ENCODE measurements around the gene PRTN3. TPM values are rescaled to one million over a fixed set of nuclear protein-coding genes. Genes with fewer than 3 reads are reported as not detected.

PRTN3 gene
- total RNA-seq, 1 donor from 2014 or later, result not detected

- Mint-ChIP-seq H3K4me1 (ENCODE audit: low read depth, unreplicated experiment) (no peaks in the 10 kb centered on the region), H3K9me3 (ENCODE audit: unreplicated experiment) (peaks cover 3% of the 10 kb centered on the region), H3K27ac (ENCODE audit: unreplicated experiment) (no peak overlapping the region), H3K36me3 (ENCODE audit: unreplicated experiment) (peaks cover 4% of the 10 kb centered on the region), H3K27me3 (ENCODE audit: unreplicated experiment) (peaks cover 15% of the 10 kb centered on the region), H3K4me3 (ENCODE audit: unreplicated experiment) (no peak overlapping the region)
- peak; percentile 62 for DNase-seq
- TF ChIP-seq, protein P1, sequence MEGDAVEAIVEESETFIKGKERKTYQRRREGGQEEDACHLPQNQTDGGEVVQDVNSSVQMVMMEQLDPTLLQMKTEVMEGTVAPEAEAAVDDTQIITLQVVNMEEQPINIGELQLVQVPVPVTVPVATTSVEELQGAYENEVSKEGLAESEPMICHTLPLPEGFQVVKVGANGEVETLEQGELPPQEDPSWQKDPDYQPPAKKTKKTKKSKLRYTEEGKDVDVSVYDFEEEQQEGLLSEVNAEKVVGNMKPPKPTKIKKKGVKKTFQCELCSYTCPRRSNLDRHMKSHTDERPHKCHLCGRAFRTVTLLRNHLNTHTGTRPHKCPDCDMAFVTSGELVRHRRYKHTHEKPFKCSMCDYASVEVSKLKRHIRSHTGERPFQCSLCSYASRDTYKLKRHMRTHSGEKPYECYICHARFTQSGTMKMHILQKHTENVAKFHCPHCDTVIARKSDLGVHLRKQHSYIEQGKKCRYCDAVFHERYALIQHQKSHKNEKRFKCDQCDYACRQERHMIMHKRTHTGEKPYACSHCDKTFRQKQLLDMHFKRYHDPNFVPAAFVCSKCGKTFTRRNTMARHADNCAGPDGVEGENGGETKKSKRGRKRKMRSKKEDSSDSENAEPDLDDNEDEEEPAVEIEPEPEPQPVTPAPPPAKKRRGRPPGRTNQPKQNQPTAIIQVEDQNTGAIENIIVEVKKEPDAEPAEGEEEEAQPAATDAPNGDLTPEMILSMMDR (IDR thresholded peaks at IDR 0.05; ENCODE audit: partially characterized antibody, unreplicated experiment), result no peak
Measured at GRCh38 chr19:843180-843835, 2.5 kb downstream of the PRTN3 start.

DNA sequence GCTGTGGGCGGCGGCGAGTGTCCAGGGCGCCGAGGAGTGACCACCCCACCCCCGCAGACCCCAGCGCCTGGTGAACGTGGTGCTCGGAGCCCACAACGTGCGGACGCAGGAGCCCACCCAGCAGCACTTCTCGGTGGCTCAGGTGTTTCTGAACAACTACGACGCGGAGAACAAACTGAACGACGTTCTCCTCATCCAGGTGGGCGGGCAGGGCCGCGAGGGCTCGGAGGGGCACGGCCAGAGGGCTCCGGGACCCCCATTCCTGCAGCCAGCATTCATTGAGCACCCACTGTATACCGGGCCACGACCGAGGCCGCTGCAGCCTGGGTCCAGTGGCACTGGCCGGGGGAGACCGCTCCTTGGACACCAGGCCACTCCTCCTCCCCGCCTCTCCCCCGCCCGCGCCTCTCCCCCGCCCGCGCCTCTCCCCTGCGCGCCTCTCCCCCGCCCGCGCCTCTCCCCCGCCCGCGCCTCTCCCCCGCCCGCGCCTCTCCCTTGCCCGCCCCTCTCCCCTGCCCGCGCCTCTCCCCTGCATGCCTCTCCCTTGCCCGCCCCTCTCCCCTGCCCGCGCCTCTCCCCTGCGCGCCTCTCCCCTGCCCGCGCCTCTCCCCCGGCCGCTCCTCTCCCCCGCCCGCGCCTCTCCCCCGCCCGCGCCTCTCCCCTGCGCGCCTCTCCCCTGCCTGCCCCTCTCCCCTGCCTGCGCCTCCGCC is 3.2 kb downstream of the PRTN3 start:
- no peak overlapping the region for H3K27ac Mint-ChIP-seq (ENCODE audit: unreplicated experiment)
- no peaks in the 10 kb centered on the region for H3K4me1 Mint-ChIP-seq (ENCODE audit: low read depth, unreplicated experiment)
- peaks cover 4% of the 10 kb centered on the region for H3K36me3 Mint-ChIP-seq (ENCODE audit: unreplicated experiment)
- no peak for DNase-seq
- TF ChIP-seq, protein P1 (IDR thresholded peaks at IDR 0.05; ENCODE audit: partially characterized antibody, unreplicated experiment), result no peak
- H3K9me3 Mint-ChIP-seq (ENCODE audit: unreplicated experiment), result peaks cover 3% of the 10 kb centered on the region
- peaks cover 15% of the 10 kb centered on the region for H3K27me3 Mint-ChIP-seq (ENCODE audit: unreplicated experiment)
- no peak overlapping the region for H3K4me3 Mint-ChIP-seq (ENCODE audit: unreplicated experiment)

- no peak for DNase-seq
- Mint-ChIP-seq H3K27ac (ENCODE audit: unreplicated experiment) (no peak overlapping the region), H3K4me3 (ENCODE audit: unreplicated experiment) (no peak overlapping the region), H3K27me3 (ENCODE audit: unreplicated experiment) (peaks cover 15% of the 10 kb centered on the region), H3K4me1 (ENCODE audit: low read depth, unreplicated experiment) (no peaks in the 10 kb centered on the region), H3K36me3 (ENCODE audit: unreplicated experiment) (peaks cover 4% of the 10 kb centered on the region), H3K9me3 (ENCODE audit: unreplicated experiment) (peaks cover 3% of the 10 kb centered on the region)
- TF ChIP-seq, protein P1 (IDR thresholded peaks at IDR 0.05; ENCODE audit: partially characterized antibody, unreplicated experiment), result no peak
Measured at GRCh38 chr19:844546-844971, 3.8 kb downstream of the PRTN3 start.

DNA sequence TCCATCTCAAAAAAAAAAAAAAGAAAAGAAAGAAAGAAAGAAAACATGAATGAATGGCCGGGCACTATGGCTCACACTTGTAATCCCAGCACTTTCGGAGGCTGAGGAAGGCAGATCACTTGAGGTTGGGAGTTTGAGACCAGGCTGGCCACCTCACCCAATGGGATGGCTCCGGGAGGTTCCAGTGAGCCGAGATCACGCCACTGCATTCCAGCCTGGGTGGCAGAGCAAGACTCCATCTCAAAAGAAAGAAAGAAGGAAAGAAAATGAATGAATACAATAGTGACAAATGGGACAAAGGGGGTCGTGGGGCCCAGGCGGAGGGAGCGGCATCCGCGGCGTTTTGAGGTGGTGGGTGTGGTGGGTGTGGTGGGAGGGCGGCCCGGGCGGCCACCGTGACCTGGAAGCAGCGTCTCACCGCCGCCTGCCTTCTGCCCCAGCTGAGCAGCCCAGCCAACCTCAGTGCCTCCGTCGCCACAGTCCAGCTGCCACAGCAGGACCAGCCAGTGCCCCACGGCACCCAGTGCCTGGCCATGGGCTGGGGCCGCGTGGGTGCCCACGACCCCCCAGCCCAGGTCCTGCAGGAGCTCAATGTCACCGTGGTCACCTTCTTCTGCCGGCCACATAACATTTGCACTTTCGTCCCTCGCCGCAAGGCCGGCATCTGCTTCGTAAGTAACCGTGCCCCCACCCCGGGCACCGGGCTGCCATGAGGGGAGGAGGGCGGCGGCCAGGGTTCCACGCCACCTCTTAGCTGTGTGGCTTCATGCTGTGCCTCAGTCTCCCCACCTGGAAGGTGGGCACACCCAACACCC is 5.1 kb downstream of the PRTN3 start:
- H3K4me3 Mint-ChIP-seq (ENCODE audit: unreplicated experiment), result peak overlapping the region; percentile 57
- no peak overlapping the region for H3K27ac Mint-ChIP-seq (ENCODE audit: unreplicated experiment)
- peaks cover 4% of the 10 kb centered on the region for H3K36me3 Mint-ChIP-seq (ENCODE audit: unreplicated experiment)
- peaks cover 3% of the 10 kb centered on the region for H3K9me3 Mint-ChIP-seq (ENCODE audit: unreplicated experiment)
- no peak for DNase-seq
- H3K4me1 Mint-ChIP-seq (ENCODE audit: low read depth, unreplicated experiment), result no peaks in the 10 kb centered on the region
- H3K27me3 Mint-ChIP-seq (ENCODE audit: unreplicated experiment), result peaks cover 15% of the 10 kb centered on the region
- TF ChIP-seq, protein P1 (IDR thresholded peaks at IDR 0.05; ENCODE audit: partially characterized antibody, unreplicated experiment), result no peak

Data from glutamatergic neuron (in vitro differentiated cells).